GM19438 (cell line): ENCODE results near the gene CHST13.

Source experiments
- ATAC-seq: cut with Tn5 transposase; IDR thresholded peaks from one replicate; pipeline ENCODE4 v1.9.1; 2021; ENCODE audit warnings: low read depth; ENCODE audit not compliant: unreplicated experiment

The CHST13 gene

GRCh38 chr3:126538966-126539365 is 15.0 kb downstream of the CHST13 start:
- ATAC-seq: no peak

- no peak for ATAC-seq
Measured at GRCh38 chr3:126539558-126540250, 15.7 kb downstream of the CHST13 start.

GRCh38 chr3:126540342-126540849 is 16.4 kb downstream of the CHST13 start:
- ATAC-seq: no peak

- ATAC-seq: no peak
Measured at GRCh38 chr3:126540951-126541627, 17.1 kb downstream of the CHST13 start.

GRCh38 chr3:126541628-126542339 is 17.8 kb downstream of the CHST13 start:
- no peak for ATAC-seq

GRCh38 chr3:126542340-126543241 is 18.6 kb downstream of the CHST13 start:
- no peak for ATAC-seq

- ATAC-seq: no peak
Measured at GRCh38 chr3:126543457-126544061, 19.6 kb downstream of the CHST13 start.

GRCh38 chr3:126544596-126545281 is 20.8 kb downstream of the CHST13 start:
- no peak for ATAC-seq

GRCh38 chr3:126545544-126545943 is 21.6 kb downstream of the CHST13 start:
- ATAC-seq: no peak

- ATAC-seq: no peak
Measured at GRCh38 chr3:126546013-126546412, 22.1 kb downstream of the CHST13 start.

GRCh38 chr3:126546549-126547239 is 22.7 kb downstream of the CHST13 start:
- ATAC-seq: no peak

- no peak for ATAC-seq
Measured at GRCh38 chr3:126547721-126548120, 23.8 kb downstream of the CHST13 start.

GRCh38 chr3:126548556-126549466 is 24.9 kb downstream of the CHST13 start:
- no peak for ATAC-seq

GRCh38 chr3:126549861-126550487 is 26.0 kb downstream of the CHST13 start:
- no peak for ATAC-seq

- ATAC-seq: no peak
Measured at GRCh38 chr3:126550488-126551051, 26.6 kb downstream of the CHST13 start.

- no peak for ATAC-seq
Measured at GRCh38 chr3:126551121-126551838, 27.3 kb downstream of the CHST13 start.
